Measurements from ENCODE around the gene ZNF665.

DNA sequence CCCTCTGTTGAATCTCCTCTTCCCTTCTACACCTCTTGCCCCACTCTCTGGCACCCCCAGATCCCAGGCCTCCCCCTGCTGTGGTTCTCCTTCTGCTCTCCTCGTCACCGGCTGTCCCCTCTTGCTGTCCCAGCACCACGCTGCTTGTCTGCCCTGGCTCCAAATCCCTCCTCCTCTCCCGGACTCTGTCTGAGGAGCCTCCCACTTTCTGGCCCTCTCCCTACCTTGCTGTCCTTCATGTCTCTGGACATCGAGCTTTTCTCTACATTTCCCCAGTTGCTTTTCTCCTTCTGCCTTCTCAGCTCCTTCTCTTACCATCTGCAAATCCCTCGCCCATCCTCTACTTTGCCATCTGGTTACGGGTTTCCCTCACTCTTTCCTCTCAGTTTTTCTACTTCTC is 35.5 kb downstream of the ZNF665 start:
- TF ChIP-seq CTCF (IDR thresholded peaks at IDR 0.05 in 4 of 5, conservative IDR thresholded peaks at IDR 0.05 in 1 of 5), result no peak
- no peak for TF ChIP-seq POLR2A (IDR thresholded peaks at IDR 0.05)
